Neural cell (in vitro differentiated cells): ENCODE results near the gene IFRD1. TPM values are rescaled to one million over a fixed set of nuclear protein-coding genes. Genes with fewer than 3 reads are reported as not detected.

ENCODE experiments used
- H2AFZ ChIP-seq: fragments of 200-600, 300-800 bp; sonication (generic), shearing (Covaris generic); 2 replicates; pipeline ENCODE4 v1.6.0; 2014; ENCODE audit warnings: low read depth, mild to moderate bottlenecking, antibody characterized with exemption, low read length, moderate library complexity
- H3F3A ChIP-seq: fragments of 200-600 bp; shearing (Covaris generic); 2 replicates; pipeline ENCODE4 v1.6.1; 2016; ENCODE audit warnings: mild to moderate bottlenecking, moderate library complexity, mixed read lengths, antibody characterized with exemption, low read length; ENCODE audit not compliant: insufficient read depth, poor library complexity, severe bottlenecking
- H3K27ac ChIP-seq: fragments of 200-600, 300-800 bp; sonication (generic), shearing (Covaris generic); 2 replicates; pipeline ENCODE4 v1.5.1; 2014; ENCODE audit warnings: mild to moderate bottlenecking, low read length, moderate library complexity
- H3K27me3 ChIP-seq: fragments of 300-800, 200-600 bp; sonication (generic), shearing (Covaris generic); 2 replicates; pipeline ENCODE4 v1.6.0; 2014; ENCODE audit warnings: mild to moderate bottlenecking, low read depth, low read length, moderate library complexity; ENCODE audit not compliant: insufficient read depth
- H3K36me3 ChIP-seq: fragments of 300-800, 200-600 bp; sonication (generic), shearing (Covaris generic); 2 replicates; pipeline ENCODE4 v1.5.1; 2014; ENCODE audit warnings: mild to moderate bottlenecking, antibody characterized with exemption, low read length, moderate library complexity; ENCODE audit not compliant: insufficient read depth
- H3K4me2 ChIP-seq: fragments of 300-800, 200-600 bp; sonication (generic), shearing (Covaris generic); 2 replicates; pipeline ENCODE4 v1.6.0; 2014; ENCODE audit warnings: mild to moderate bottlenecking, low read length
- H3K4me3 ChIP-seq: fragments of 300-800, 200-600 bp; sonication (generic), shearing (Covaris generic); 2 replicates; pipeline ENCODE4 v1.5.1; 2014; ENCODE audit warnings: mild to moderate bottlenecking, low read length, moderate library complexity
- H3K79me2 ChIP-seq: fragments of 200-600 bp; shearing (Covaris generic); replicated peaks from 2 replicates; pipeline ENCODE4 v1.6.0; 2014; ENCODE audit warnings: mild to moderate bottlenecking, low read length, moderate library complexity; ENCODE audit not compliant: insufficient read depth
- H3K9ac ChIP-seq: fragments of 300-800, 200-600 bp; sonication (generic), shearing (Covaris generic); 2 replicates; pipeline ENCODE4 v1.6.1; 2016; ENCODE audit warnings: mild to moderate bottlenecking, low read length, mixed read lengths
- H3K9me2 ChIP-seq: fragments of 200-600 bp; shearing (Covaris generic); 2 replicates; pipeline ENCODE4 v1.6.1; 2016; ENCODE audit warnings: mild to moderate bottlenecking, low read length, mixed read lengths; ENCODE audit not compliant: insufficient read depth
- H3K9me3 ChIP-seq: fragments of 200-600, 300-800 bp; sonication (generic), shearing (Covaris generic); 2 replicates; pipeline ENCODE4 v1.6.1; 2016; ENCODE audit warnings: mild to moderate bottlenecking, mixed run types, low read length, moderate library complexity, mixed read lengths
- H4K20me1 ChIP-seq: fragments of 200-600 bp; shearing (Covaris generic); 2 replicates; pipeline ENCODE4 v1.6.1; 2016; ENCODE audit warnings: mild to moderate bottlenecking, mixed run types; ENCODE audit not compliant: insufficient read depth
- EP300 ChIP-seq: fragments of 450-650 bp; conservative IDR thresholded peaks from 2 replicates; pipeline ENCODE4 v1.6.1; 2014; ENCODE audit warnings: antibody characterized with exemption, mild to moderate bottlenecking, moderate library complexity; ENCODE audit not compliant: poor library complexity, severe bottlenecking
- EZH2 ChIP-seq: fragments of 200-600, 300-800 bp; shearing (Covaris generic), sonication (generic); IDR thresholded peaks from 2 replicates; pipeline ENCODE4 v1.6.1; 2014; ENCODE audit warnings: antibody characterized with exemption, low read length, borderline replicate concordance, mild to moderate bottlenecking; ENCODE audit not compliant: insufficient read depth, poor library complexity, severe bottlenecking
- MXI1 ChIP-seq: fragments of 450-650 bp; conservative IDR thresholded peaks from 2 replicates; pipeline ENCODE4 v1.6.1; 2014; ENCODE audit warnings: antibody characterized with exemption, mild to moderate bottlenecking; ENCODE audit not compliant: poor library complexity, severe bottlenecking
- POLR2AphosphoS5 ChIP-seq: IDR thresholded peaks from 2 replicates; pipeline ENCODE4 v1.6.1; 2012
- RAD21 ChIP-seq: fragments of 450-650 bp; conservative IDR thresholded peaks from 2 replicates; pipeline ENCODE4 v1.6.1; 2014; ENCODE audit warnings: antibody characterized with exemption, mild to moderate bottlenecking, moderate library complexity
- SMC3 ChIP-seq: fragments of 450-650 bp; conservative IDR thresholded peaks from 2 replicates; pipeline ENCODE4 v1.6.1; 2014; ENCODE audit warnings: antibody characterized with exemption, mild to moderate bottlenecking, moderate library complexity; ENCODE audit not compliant: poor library complexity
- TAF1 ChIP-seq: IDR thresholded peaks from 2 replicates; pipeline ENCODE4 v1.6.1; 2012; ENCODE audit warnings: low read depth
- polyA plus RNA-seq: library from polyadenylated mRNA; depleted of rRNA; stranded (reverse); fragments of >200 nt; gene quantifications from 2 replicates; pipeline ENCODE4 v1.2.3, GENCODE V29; 2014
- TF ChIP-seq, protein P1 (sequence below): fragments of 450-650 bp; IDR thresholded peaks from 2 replicates; pipeline ENCODE4 v1.5.1; 2014; ENCODE audit warnings: antibody characterized with exemption, mild to moderate bottlenecking, moderate library complexity; ENCODE audit not compliant: poor library complexity, severe bottlenecking
- TF ChIP-seq, protein P2 (sequence below): IDR thresholded peaks from 2 replicates; pipeline ENCODE4 v1.6.1; 2012; ENCODE audit warnings: borderline replicate concordance

The IFRD1 gene
- polyA plus RNA-seq, 1 donor from 2014 or later, result 270 TPM

DNA sequence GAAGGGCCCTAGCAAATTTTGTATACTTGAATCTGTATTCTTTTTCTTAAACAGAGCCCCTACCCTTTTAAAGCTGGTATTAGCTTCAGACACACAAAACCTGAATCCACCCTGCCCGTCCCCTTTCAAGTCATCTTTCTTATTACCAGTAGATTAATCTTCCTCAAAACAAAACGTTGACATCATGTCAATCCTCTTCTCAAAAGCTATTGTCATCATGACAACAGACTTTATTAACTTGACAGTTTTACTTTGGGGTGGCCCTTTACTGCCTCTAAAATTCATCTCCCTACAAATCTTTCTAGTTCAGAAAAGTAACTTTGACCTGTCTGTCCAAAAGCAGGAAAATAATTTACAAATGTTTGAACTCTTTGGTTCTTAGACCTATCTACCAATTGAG lies 21.5 kb upstream of the IFRD1 start:
- no peaks in the 10 kb centered on the region for H3K27me3 ChIP-seq
- H3K79me2 ChIP-seq, result no peaks in the 10 kb centered on the region
- H3K27ac ChIP-seq, result no peak overlapping the region
- H3K36me3 ChIP-seq, result no peaks in the 10 kb centered on the region
- no peak overlapping the region for H3K9ac ChIP-seq
- no peak overlapping the region for H2AFZ ChIP-seq
- no peaks in the 10 kb centered on the region for H3K9me2 ChIP-seq
- H3K9me3 ChIP-seq, result no peaks in the 10 kb centered on the region
- no peaks in the 10 kb centered on the region for H3F3A ChIP-seq
- H3K4me2 ChIP-seq, result no peak overlapping the region
- H4K20me1 ChIP-seq, result no peaks in the 10 kb centered on the region
- no peak overlapping the region for H3K4me3 ChIP-seq
- TF ChIP-seq EZH2 (no peak), MXI1 (no peak), RAD21 (no peak), TAF1 (no peak), EP300 (no peak), SMC3 (no peak), POLR2AphosphoS5 (no peak)
- TF ChIP-seq, protein P1, sequence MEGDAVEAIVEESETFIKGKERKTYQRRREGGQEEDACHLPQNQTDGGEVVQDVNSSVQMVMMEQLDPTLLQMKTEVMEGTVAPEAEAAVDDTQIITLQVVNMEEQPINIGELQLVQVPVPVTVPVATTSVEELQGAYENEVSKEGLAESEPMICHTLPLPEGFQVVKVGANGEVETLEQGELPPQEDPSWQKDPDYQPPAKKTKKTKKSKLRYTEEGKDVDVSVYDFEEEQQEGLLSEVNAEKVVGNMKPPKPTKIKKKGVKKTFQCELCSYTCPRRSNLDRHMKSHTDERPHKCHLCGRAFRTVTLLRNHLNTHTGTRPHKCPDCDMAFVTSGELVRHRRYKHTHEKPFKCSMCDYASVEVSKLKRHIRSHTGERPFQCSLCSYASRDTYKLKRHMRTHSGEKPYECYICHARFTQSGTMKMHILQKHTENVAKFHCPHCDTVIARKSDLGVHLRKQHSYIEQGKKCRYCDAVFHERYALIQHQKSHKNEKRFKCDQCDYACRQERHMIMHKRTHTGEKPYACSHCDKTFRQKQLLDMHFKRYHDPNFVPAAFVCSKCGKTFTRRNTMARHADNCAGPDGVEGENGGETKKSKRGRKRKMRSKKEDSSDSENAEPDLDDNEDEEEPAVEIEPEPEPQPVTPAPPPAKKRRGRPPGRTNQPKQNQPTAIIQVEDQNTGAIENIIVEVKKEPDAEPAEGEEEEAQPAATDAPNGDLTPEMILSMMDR, result no peak
- TF ChIP-seq, protein P2, sequence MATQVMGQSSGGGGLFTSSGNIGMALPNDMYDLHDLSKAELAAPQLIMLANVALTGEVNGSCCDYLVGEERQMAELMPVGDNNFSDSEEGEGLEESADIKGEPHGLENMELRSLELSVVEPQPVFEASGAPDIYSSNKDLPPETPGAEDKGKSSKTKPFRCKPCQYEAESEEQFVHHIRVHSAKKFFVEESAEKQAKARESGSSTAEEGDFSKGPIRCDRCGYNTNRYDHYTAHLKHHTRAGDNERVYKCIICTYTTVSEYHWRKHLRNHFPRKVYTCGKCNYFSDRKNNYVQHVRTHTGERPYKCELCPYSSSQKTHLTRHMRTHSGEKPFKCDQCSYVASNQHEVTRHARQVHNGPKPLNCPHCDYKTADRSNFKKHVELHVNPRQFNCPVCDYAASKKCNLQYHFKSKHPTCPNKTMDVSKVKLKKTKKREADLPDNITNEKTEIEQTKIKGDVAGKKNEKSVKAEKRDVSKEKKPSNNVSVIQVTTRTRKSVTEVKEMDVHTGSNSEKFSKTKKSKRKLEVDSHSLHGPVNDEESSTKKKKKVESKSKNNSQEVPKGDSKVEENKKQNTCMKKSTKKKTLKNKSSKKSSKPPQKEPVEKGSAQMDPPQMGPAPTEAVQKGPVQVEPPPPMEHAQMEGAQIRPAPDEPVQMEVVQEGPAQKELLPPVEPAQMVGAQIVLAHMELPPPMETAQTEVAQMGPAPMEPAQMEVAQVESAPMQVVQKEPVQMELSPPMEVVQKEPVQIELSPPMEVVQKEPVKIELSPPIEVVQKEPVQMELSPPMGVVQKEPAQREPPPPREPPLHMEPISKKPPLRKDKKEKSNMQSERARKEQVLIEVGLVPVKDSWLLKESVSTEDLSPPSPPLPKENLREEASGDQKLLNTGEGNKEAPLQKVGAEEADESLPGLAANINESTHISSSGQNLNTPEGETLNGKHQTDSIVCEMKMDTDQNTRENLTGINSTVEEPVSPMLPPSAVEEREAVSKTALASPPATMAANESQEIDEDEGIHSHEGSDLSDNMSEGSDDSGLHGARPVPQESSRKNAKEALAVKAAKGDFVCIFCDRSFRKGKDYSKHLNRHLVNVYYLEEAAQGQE, result no peak

DNA sequence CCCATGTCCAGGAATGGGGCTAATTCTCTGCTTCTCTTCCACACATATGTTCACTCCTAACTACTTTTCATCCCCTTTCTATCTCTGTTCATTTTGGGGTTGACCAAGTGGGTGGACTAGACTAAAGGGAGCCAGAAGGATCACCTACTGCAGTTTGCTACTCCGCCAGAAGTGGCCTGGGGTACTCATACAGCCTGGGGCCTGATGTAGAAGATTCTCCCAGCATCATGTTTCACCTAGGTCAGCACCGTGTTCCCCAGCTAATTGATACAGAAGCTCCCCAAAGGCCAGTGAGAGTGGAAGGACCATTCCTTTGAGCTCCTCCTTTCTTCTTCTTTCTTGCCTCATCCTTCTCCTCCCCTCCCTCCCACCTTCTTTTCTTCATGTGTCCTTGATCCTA lies 19.6 kb upstream of the IFRD1 start:
- Histone ChIP-seq H3K27me3 (no peaks in the 10 kb centered on the region), H3K9me2 (no peaks in the 10 kb centered on the region), H3K9ac (no peak overlapping the region), H3K4me2 (no peak overlapping the region), H4K20me1 (no peaks in the 10 kb centered on the region), H3K79me2 (no peaks in the 10 kb centered on the region), H3K9me3 (no peaks in the 10 kb centered on the region), H3F3A (no peaks in the 10 kb centered on the region), H3K27ac (no peak overlapping the region), H3K4me3 (no peak overlapping the region), H2AFZ (no peak overlapping the region), H3K36me3 (no peaks in the 10 kb centered on the region)
- TF ChIP-seq RAD21 (no peak), EZH2 (no peak), SMC3 (no peak), EP300 (no peak), MXI1 (no peak), POLR2AphosphoS5 (no peak), TAF1 (no peak)
- TF ChIP-seq, protein P1, result no peak
- TF ChIP-seq, protein P2, result no peak
